Embryonic facial prominence (tissue), 1 donor: Measurements from ENCODE around the gene STK32B.

Source experiments
- DNase-seq: peaks from one replicate; pipeline ENCODE4 v3.0.0-alpha.2; 2016; ENCODE audit errors: extremely low spot score

Gene STK32B

DNA sequence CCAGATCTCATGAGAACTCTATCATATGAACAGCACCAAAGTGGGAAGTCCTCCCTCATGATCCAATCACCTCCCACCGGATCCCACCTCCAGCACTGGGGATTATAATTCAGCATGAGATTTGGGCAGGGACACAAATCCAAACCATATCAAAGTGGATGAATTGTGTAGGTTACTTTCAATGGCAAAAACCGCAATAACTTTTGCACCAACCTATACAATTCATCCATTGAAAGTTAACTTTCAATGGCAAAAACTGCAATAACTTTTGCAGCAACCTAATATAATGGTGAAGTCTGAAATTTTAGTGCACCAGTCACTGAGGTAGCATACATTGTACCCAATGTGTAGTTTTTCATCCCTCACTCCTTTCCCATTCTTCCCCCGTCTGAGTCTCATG is 16.6 kb downstream of the STK32B start:
- DNase-seq: no peak

DNA sequence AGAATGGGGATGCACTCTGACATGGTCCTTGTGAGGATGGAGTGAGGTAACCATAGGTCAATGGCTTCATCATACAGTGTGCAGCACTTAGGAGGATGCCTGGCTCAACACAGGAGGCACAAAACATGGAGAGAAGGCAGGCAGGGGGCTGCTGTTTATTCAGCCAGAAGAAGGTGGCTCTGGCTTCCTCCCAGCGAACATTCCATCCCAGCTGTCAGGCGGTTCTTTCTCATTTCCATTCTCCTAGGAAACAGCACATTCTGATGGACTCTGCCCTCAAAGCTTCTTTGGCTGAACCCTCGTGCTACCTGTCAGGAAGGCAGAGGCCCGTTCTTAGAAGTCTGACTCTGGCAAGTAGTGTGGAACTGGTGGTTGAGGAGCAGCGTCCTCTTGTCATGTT is 18.6 kb downstream of the STK32B start:
- DNase-seq: no peak

DNA sequence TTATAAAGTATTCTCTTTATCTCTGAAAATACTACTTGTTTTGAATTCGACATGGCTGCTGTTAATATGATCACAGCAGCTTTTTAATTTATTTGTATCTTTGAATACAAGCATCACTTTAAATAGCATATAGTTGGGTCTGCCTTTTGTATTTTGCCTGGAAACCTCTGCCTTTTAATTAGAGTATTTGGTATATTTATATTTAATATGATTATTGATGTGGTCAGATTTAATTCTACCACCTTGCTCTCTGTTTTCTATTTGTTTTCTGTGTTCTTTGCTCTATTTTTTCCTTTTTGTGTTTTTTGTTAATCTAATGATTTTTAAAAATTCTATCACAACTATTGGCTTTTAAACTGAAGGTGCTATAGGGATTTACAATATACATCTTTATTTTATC is 21.7 kb downstream of the STK32B start:
- DNase-seq: no peak

- no peak for DNase-seq
Observed at GRCh38 chr4:5078009-5078408, 26.7 kb downstream of the STK32B start.

GRCh38 chr4:5079581-5079980 is 28.3 kb downstream of the STK32B start:
- DNase-seq: no peak

- DNase-seq: no peak
Observed at GRCh38 chr4:5081441-5081999, 30.2 kb downstream of the STK32B start.

- no peak for DNase-seq
Observed at GRCh38 chr4:5082376-5082775, 31.1 kb downstream of the STK32B start.

DNA sequence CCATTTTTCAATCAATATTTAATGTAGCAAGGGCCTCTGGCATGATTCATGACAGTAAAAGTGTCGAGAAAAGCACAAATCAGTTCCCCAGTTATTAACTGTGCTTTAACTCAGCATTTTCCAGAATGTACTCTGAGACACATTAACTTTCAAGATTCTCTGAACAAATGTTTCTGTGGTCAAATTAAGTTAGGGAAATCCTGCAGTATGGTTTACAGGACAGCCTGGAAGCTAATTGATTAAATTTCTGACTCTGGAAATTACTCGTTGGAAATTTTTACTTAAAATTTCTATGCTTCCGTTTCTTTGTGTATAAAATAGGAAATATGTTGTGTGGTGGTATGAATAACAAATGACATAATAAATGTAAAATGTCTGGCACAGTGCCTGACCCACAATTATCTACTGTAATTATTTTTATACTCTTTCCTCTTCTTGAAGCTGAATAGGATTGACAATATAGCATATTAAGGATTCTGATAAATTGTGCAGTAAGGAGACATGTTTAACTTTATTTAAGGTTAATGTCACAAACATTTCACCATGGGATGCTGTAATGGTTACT is 33.7 kb downstream of the STK32B start:
- DNase-seq: no peak

- DNase-seq: no peak
Observed at GRCh38 chr4:5086535-5086934, 35.3 kb downstream of the STK32B start.

DNA sequence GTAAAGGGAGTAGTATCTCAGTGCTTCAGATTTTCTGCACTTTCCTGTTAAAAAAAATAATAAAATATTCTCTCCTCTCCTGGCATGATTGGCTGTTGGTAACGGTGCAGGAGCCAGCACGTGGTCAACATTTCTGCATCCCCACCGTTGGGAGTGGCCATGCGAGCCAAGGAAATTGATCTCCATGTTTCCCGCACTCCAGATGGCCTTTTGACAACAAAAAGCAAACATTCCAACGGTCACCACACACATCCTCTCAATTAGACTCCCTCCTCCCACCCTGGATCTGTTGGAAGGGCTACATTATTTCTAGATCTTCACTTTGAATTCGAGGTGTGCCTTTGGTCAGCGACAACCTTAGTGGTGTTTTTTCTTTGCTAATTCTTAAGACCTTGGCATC is 45.0 kb downstream of the STK32B start:
- DNase-seq: no peak

DNA sequence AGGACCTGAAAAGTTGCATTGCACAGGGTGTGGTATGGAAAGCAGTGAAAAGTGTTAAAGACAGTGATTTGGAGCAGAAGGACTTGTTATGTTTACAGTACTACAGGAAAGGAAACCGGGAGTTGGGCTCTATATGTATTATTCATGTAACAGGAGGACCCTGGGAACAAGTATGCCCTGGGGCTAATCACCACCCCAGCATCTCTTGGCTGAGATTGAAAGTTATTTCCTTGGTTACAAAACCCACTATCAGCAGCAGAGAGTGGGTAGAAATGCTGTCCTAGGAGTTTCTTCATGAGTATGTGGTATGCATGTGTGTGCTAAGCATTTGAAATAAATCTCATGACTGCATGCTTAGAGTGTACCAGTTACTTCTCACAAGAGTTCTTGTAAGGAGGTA is 46.9 kb downstream of the STK32B start:
- DNase-seq: no peak

GRCh38 chr4:5100336-5100735 is 49.1 kb downstream of the STK32B start:
- no peak for DNase-seq

GRCh38 chr4:5100986-5101385 is 49.7 kb downstream of the STK32B start:
- DNase-seq: no peak

DNA sequence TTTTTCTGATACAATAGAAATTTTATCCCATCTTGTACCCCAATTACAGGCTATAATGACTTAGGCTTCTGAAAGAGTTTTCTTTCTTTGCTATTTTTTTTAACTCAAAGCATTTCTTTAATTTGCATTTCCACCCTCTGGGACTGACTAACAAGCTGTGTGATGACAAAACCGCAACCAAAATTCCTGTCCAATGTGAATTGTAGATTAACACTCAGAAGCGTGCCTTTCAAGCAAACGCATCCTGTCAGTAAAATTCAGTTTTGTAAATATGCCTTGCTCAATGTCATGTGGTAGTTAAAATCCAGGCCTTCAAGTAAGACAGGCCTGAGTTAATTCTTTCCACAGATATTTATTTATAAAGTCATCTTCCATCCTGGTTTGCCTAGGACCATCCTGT is 50.3 kb downstream of the STK32B start:
- DNase-seq: no peak

DNA sequence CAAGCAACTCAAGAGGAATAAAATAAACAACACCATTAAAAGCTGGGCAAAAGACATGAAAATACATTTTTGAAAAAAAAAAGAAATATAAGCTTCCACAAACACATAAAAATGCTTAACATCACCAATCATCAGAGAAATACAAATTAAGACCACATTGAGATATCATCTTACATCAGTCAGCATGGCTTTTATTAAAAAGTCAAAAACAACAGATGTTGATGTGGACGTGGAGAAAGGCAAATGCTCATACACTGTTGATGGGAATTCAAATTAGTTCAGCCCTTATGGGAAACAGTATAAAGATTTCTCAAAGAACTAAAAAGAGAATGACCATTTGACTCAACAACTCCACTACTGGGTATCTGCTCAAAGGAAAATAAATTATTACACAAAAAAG is 59.6 kb downstream of the STK32B start:
- no peak for DNase-seq

GRCh38 chr4:5112333-5113095 is 61.2 kb downstream of the STK32B start:
- no peak for DNase-seq

DNA sequence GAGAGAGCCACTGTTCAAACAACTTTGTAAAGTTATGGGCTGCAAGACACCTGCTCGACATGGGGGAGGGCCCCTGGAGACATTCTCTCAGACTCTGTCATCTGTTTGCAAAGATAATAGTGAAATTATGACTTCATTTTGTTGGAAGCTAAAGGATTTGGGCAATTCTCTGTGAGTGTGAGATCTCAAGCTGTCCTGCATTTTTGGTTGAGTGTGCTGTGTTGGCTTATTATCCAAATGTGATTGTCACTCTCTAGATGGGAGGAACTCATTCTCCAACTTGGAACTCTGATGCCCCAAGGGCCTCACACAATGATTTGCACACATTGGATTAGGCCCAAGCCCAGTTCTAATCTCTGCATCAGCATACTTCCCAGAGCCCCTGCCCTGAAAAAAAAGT is 63.7 kb downstream of the STK32B start:
- DNase-seq: no peak

DNA sequence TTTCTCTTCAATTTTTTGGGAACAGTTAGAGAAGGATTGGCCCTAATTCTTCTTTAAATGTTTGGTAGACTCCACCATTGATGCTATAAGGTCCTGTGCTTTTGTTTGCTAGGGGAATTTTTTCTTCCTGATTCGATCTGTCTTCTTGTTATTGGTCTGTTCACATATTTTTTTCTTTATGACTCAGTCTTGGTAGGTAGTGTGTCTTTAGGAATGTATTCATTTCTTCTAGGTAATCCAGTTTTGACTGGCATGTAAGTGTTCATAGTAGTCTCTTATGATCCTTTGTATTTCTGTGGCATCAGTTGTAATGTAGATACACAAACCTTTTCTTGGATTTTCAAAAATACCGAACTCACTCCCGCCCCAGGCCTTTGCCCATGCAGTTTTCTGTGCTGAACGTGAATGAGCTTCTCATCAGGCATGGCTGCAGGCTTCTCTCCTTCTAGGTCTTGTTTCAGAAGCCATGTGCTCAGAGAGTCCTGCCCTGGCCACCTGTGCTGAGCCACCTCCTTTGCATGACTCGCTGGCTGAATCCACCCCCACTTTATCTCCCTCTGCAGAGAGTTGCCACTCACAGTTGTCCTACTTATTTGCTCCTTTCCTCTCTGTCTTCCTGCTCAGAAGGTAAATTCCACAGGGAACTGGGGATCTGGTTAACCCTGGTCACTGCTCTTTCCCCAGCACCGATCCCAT is 67.0 kb downstream of the STK32B start:
- DNase-seq: no peak

- no peak for DNase-seq
Observed at GRCh38 chr4:5118994-5119835, 67.9 kb downstream of the STK32B start.

GRCh38 chr4:5120067-5120466 is 68.8 kb downstream of the STK32B start:
- DNase-seq: no peak

DNA sequence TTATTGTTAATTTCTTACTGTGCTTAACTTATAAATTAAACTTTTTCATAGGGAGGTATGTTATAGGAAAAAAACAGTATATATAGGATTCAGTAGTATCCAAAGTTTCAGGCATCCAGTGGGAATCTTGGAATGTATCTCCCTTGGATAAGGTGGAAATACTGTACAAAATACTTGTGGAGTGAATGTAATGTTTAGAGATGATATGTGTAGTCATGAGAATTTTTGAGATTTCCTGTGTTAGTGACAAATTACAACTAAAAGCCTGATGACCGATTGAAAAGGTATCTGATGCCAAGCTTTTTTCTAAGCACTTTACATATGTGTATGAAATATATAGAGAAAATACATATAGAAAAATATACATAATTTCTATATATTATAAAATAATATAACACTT is 69.2 kb downstream of the STK32B start:
- DNase-seq: no peak

GRCh38 chr4:5122114-5122513 is 70.8 kb downstream of the STK32B start:
- DNase-seq: no peak
